K562 (cell line): Measurements from ENCODE around the gene MBNL2. TPM values are rescaled to one million over a fixed set of nuclear protein-coding genes. Genes with fewer than 3 reads are reported as not detected.

Experiments
- ATF3 ChIP-seq, 2 experiments: fragments of 450-650 bp in 1 of 2; sonication (generic) in 1 of 2; formaldehyde crosslinking in 1 of 2; IDR thresholded peaks in 1 of 2; conservative IDR thresholded peaks in 1 of 2; 2 replicates each; pipeline versions ENCODE4 v1.6.1 to v1.8.1; 2016 to 2023; ENCODE audit warnings: mild to moderate bottlenecking in 2 of 2, moderate library complexity in 2 of 2, inconsistent platforms in 1 of 2, missing genetic modification reagents in 1 of 2
- CREB3 ChIP-seq: fragments of 450-650 bp; conservative IDR thresholded peaks from 2 replicates; pipeline ENCODE4 v1.6.1; 2016; ENCODE audit warnings: missing genetic modification characterization, low read depth, mild to moderate bottlenecking, missing compliant biosample characterization, moderate library complexity
- DACH1 ChIP-seq: fragments of 450-650 bp; IDR thresholded peaks from 2 replicates; pipeline ENCODE4 v1.6.1; 2018; ENCODE audit not compliant: partially characterized antibody
- E2F3 ChIP-seq: fragments of 250-450 bp; sonication (Bioruptor Pico); IDR thresholded peaks from 2 replicates; pipeline ENCODE4 v1.4.0; 2020; ENCODE audit warnings: mild to moderate bottlenecking
- ESRRB ChIP-seq: fragments of 250-450 bp; sonication (Bioruptor Pico); IDR thresholded peaks from 2 replicates; pipeline ENCODE4 v1.5.0; 2020; ENCODE audit warnings: mild to moderate bottlenecking, moderate library complexity, borderline replicate concordance
- GMEB1 ChIP-seq: fragments of 250-450 bp; sonication (Bioruptor Pico); IDR thresholded peaks from 2 replicates; pipeline ENCODE4 v1.4.0; 2020; ENCODE audit warnings: mild to moderate bottlenecking
- MEF2D ChIP-seq: conservative IDR thresholded peaks from 2 replicates; pipeline ENCODE4 v1.6.1; 2016; ENCODE audit warnings: low read depth, missing genetic modification characterization, missing compliant biosample characterization
- MYC ChIP-seq, 2 experiments: fragments of 250-450 bp in 1 of 2; sonication (Bioruptor Pico) in 1 of 2; IDR thresholded peaks; 2 replicates each; pipeline versions ENCODE4 v1.5.1 to v1.6.1; 2012 to 2021; ENCODE audit warnings: low read depth in 2 of 2, borderline replicate concordance in 1 of 2, improper control_type of control experiment in 1 of 2, low read length in 1 of 2, mild to moderate bottlenecking in 1 of 2, moderate library complexity in 1 of 2
- NR4A1 ChIP-seq, 2 experiments: fragments of 250-450 bp in 1 of 2; fragments of 450-650 bp in 1 of 2; sonication (Bioruptor Pico) in 1 of 2; IDR thresholded peaks; 2 replicates each; pipeline versions ENCODE4 v1.4.0 to v1.6.1; 2016 to 2020; ENCODE audit warnings: mild to moderate bottlenecking in 2 of 2, missing compliant biosample characterization in 1 of 2, missing genetic modification characterization in 1 of 2, moderate library complexity in 1 of 2
- REST ChIP-seq, 2 experiments: fragments of 450-650 bp; formaldehyde crosslinking in 1 of 2; IDR thresholded peaks; 2 replicates each; pipeline versions ENCODE4 v1.4.0 to v1.6.1; 2014 to 2020; ENCODE audit warnings: mild to moderate bottlenecking in 2 of 2, borderline replicate concordance in 1 of 2, low read depth in 1 of 2
- ZBTB26 ChIP-seq: fragments of 450-650 bp; formaldehyde crosslinking; IDR thresholded peaks from 2 replicates; pipeline ENCODE4 v1.4.0; 2022; ENCODE audit warnings: missing genetic modification characterization
- polyA plus RNA-seq, 8 experiments: library from polyadenylated mRNA; depleted of rRNA in 4 of 8; stranded (reverse) in 5 of 8; unstranded in 3 of 8; fragments of >200 nt; fragmentation: Nextera tagmentation in 2 of 8; fragmentation: Illumina TruSeq in 1 of 8; extraction: Ambion mirVana in 2 of 8; extraction: Trizol in 1 of 8; gene quantifications; 2 replicates each; pipeline versions ENCODE4 v1.2.1 to v1.2.3, GENCODE V29; 2011 to 2014; ENCODE audit warnings: inconsistent platforms in 1 of 8, missing spikeins in 1 of 8
- total RNA-seq, 7 experiments: library from RNA; depleted of rRNA in 6 of 7; stranded (reverse); fragments of >200 nt in 6 of 7; fragmentation: Illumina TruSeq in 2 of 7; extraction: Trizol in 2 of 7; gene quantifications; 2 replicates each; pipeline versions ENCODE4 v1.2.1 to v1.2.3, GENCODE V29; 2011 to 2021; ENCODE audit warnings: low replicate concordance in 1 of 7

The MBNL2 gene
- total and polyA plus RNA-seq, 9 of the 15 experiments (the other 6 are each of a cell fraction or from before 2014, with no cell fraction given) = 7.0 to 24.8 (median 13.8) TPM

GRCh38 chr13:97257228-97257755 is 35.2 kb downstream of the MBNL2 start (continued):
- TF ChIP-seq REST (IDR thresholded peaks at IDR 0.05; ENCODE audit: borderline replicate concordance) (no peak), REST (CRISPR knock-in tag; IDR thresholded peaks at IDR 0.05; ENCODE audit: low read depth) (no peak), GMEB1 (0 out of 2 replicates have a peak, but pooled peaks have one; percentile 6), DACH1 (no peak), MEF2D (peak; percentile 58; the same call in 1 of the 2 replicates), ESRRB (no peak), E2F3 (0 out of 2 replicates have a peak, but pooled peaks have one; percentile 22), ATF3 (IDR thresholded peaks at IDR 0.05) (no peak), ATF3 (CRISPR knock-in tag; conservative IDR thresholded peaks at IDR 0.05) (no peak), NR4A1 (CRISPR knock-in tag; IDR thresholded peaks at IDR 0.05) (no peak), NR4A1 (tag; IDR thresholded peaks at IDR 0.05) (peak; percentile 49; the same call in 1 of the 2 replicates), MYC (IDR thresholded peaks at IDR 0.05; ENCODE audit: low read depth, low read length) (no peak), MYC (CRISPR knock-in tag; IDR thresholded peaks at IDR 0.05; ENCODE audit: borderline replicate concordance, low read depth) (no peak), CREB3 (peak; percentile 75; the same call in 1 of the 2 replicates), ZBTB26 (no peak)
